ENCODE measurements around the gene HRG.
"Not testable (repeated sequence)": the region's sequence is repeated elsewhere in the genome, so short reads cannot be mapped to it uniquely, and the experiment has no call there.

The HRG gene

GRCh38 chr3:186651678-186652215 is 14.1 kb upstream of the HRG start:
- H3K36me3 Mint-ChIP-seq, result no peaks in the 10 kb centered on the region
- H3K4me1 Mint-ChIP-seq, result no peaks in the 10 kb centered on the region
- no peak overlapping the region for H3K27ac Mint-ChIP-seq
- no peaks in the 10 kb centered on the region for H3K27me3 Mint-ChIP-seq
- no peak overlapping the region for H3K4me3 Mint-ChIP-seq
- no peaks in the 10 kb centered on the region for H3K9me3 Mint-ChIP-seq

GRCh38 chr3:186653080-186653707 is 12.6 kb upstream of the HRG start:
- Mint-ChIP-seq H3K9me3 (no peaks in the 10 kb centered on the region), H3K27ac (no peak overlapping the region), H3K36me3 (no peaks in the 10 kb centered on the region), H3K4me3 (no peak overlapping the region), H3K27me3 (peaks cover 2% of the 10 kb centered on the region), H3K4me1 (no peaks in the 10 kb centered on the region)

- H3K9me3 Mint-ChIP-seq, result no peaks in the 10 kb centered on the region
Observed at GRCh38 chr3:186653984-186654383, 11.8 kb upstream of the HRG start.

GRCh38 chr3:186663361-186664118 is 2.3 kb upstream of the HRG start:
- Mint-ChIP-seq H3K4me1 (peaks cover 5% of the 10 kb centered on the region), H3K36me3 (no peaks in the 10 kb centered on the region), H3K9me3 (no peaks in the 10 kb centered on the region), H3K27me3 (peaks cover 1% of the 10 kb centered on the region), H3K4me3 (no peak overlapping the region), H3K27ac (no peak overlapping the region)

More at GRCh38 chr3:186653984-186654383, 11.8 kb upstream of the HRG start:
- H3K4me3 Mint-ChIP-seq, result no peak overlapping the region
- H3K27ac Mint-ChIP-seq, result no peak overlapping the region
- H3K36me3 Mint-ChIP-seq, result no peaks in the 10 kb centered on the region
- H3K27me3 Mint-ChIP-seq, result peaks cover 2% of the 10 kb centered on the region
- no peaks in the 10 kb centered on the region for H3K4me1 Mint-ChIP-seq

- Mint-ChIP-seq H3K27me3 (peaks cover 1% of the 10 kb centered on the region), H3K36me3 (no peaks in the 10 kb centered on the region), H3K9me3 (no peaks in the 10 kb centered on the region), H3K4me1 (peaks cover 6% of the 10 kb centered on the region), H3K4me3 (no peak overlapping the region), H3K27ac (no peak overlapping the region)
Observed at GRCh38 chr3:186664119-186664495, 1.7 kb upstream of the HRG start.

- no peaks in the 10 kb centered on the region for H3K36me3 Mint-ChIP-seq
Observed at GRCh38 chr3:186664506-186664905, 1.3 kb upstream of the HRG start.

GRCh38 chr3:186668426-186668825 is 2.6 kb downstream of the HRG start:
- no peaks in the 10 kb centered on the region for H3K9me3 Mint-ChIP-seq
- peaks cover 17% of the 10 kb centered on the region for H3K4me1 Mint-ChIP-seq
- H3K27ac Mint-ChIP-seq, result no peak overlapping the region
- H3K36me3 Mint-ChIP-seq, result no peaks in the 10 kb centered on the region
- H3K4me3 Mint-ChIP-seq, result no peak overlapping the region
- H3K27me3 Mint-ChIP-seq, result peaks cover 4% of the 10 kb centered on the region

More at GRCh38 chr3:186664506-186664905, 1.3 kb upstream of the HRG start:
- Mint-ChIP-seq H3K4me1 (peaks cover 10% of the 10 kb centered on the region), H3K4me3 (no peak overlapping the region), H3K27me3 (peaks cover 1% of the 10 kb centered on the region), H3K27ac (no peak overlapping the region), H3K9me3 (no peaks in the 10 kb centered on the region)

GRCh38 chr3:186669378-186670084 is 3.7 kb downstream of the HRG start:
- H3K27ac Mint-ChIP-seq, result peak overlapping the region; percentile 73
- H3K36me3 Mint-ChIP-seq, result no peaks in the 10 kb centered on the region
- peaks cover 7% of the 10 kb centered on the region for H3K27me3 Mint-ChIP-seq
- H3K9me3 Mint-ChIP-seq, result no peaks in the 10 kb centered on the region
- H3K4me1 Mint-ChIP-seq, result peaks cover 17% of the 10 kb centered on the region
- no peak overlapping the region for H3K4me3 Mint-ChIP-seq

- Mint-ChIP-seq H3K4me3 (no peak overlapping the region), H3K36me3 (no peaks in the 10 kb centered on the region)
Observed at GRCh38 chr3:186670155-186670554, 4.3 kb downstream of the HRG start.

GRCh38 chr3:186671051-186671450 is 5.2 kb downstream of the HRG start:
- Mint-ChIP-seq H3K4me1 (peaks cover 17% of the 10 kb centered on the region), H3K4me3 (no peak overlapping the region), H3K27ac (no peak overlapping the region), H3K36me3 (no peaks in the 10 kb centered on the region), H3K27me3 (peaks cover 9% of the 10 kb centered on the region), H3K9me3 (no peaks in the 10 kb centered on the region)

More at GRCh38 chr3:186670155-186670554, 4.3 kb downstream of the HRG start:
- Mint-ChIP-seq H3K27me3 (peaks cover 8% of the 10 kb centered on the region), H3K4me1 (peaks cover 17% of the 10 kb centered on the region), H3K9me3 (no peaks in the 10 kb centered on the region), H3K27ac (no peak overlapping the region)

- Mint-ChIP-seq H3K4me3 (no peak overlapping the region), H3K27me3 (peaks cover 39% of the 10 kb centered on the region), H3K27ac (no peak overlapping the region), H3K4me1 (no peaks in the 10 kb centered on the region), H3K36me3 (no peaks in the 10 kb centered on the region), H3K9me3 (peaks cover 8% of the 10 kb centered on the region)
Observed at GRCh38 chr3:186678604-186679003, 12.8 kb downstream of the HRG start.

GRCh38 chr3:186679151-186679550 is 13.3 kb downstream of the HRG start:
- no peak overlapping the region for H3K27ac Mint-ChIP-seq
- H3K4me3 Mint-ChIP-seq, result no peak overlapping the region
- no peaks in the 10 kb centered on the region for H3K36me3 Mint-ChIP-seq
- peaks cover 36% of the 10 kb centered on the region for H3K27me3 Mint-ChIP-seq
- peaks cover 8% of the 10 kb centered on the region for H3K9me3 Mint-ChIP-seq
- no peaks in the 10 kb centered on the region for H3K4me1 Mint-ChIP-seq

- peaks cover 4% of the 10 kb centered on the region for H3K36me3 Mint-ChIP-seq
- no peaks in the 10 kb centered on the region for H3K4me1 Mint-ChIP-seq
- peaks cover 19% of the 10 kb centered on the region for H3K9me3 Mint-ChIP-seq
- no peak overlapping the region for H3K27ac Mint-ChIP-seq
- H3K4me3 Mint-ChIP-seq, result no peak overlapping the region
- peaks cover 39% of the 10 kb centered on the region for H3K27me3 Mint-ChIP-seq
Observed at GRCh38 chr3:186680869-186681268, 15.1 kb downstream of the HRG start.

GRCh38 chr3:186682812-186683211 is 17.0 kb downstream of the HRG start:
- H3K9me3 Mint-ChIP-seq, result peaks cover 23% of the 10 kb centered on the region
- H3K27me3 Mint-ChIP-seq, result peaks cover 28% of the 10 kb centered on the region
- no peaks in the 10 kb centered on the region for H3K4me1 Mint-ChIP-seq
- H3K4me3 Mint-ChIP-seq, result no peak overlapping the region
- H3K27ac Mint-ChIP-seq, result no peak overlapping the region
- peaks cover 4% of the 10 kb centered on the region for H3K36me3 Mint-ChIP-seq

- Mint-ChIP-seq H3K27me3 (peaks cover 24% of the 10 kb centered on the region), H3K27ac (no peak overlapping the region)
Observed at GRCh38 chr3:186683979-186684378, 18.2 kb downstream of the HRG start.

GRCh38 chr3:186686475-186686874 is 20.7 kb downstream of the HRG start:
- H3K27ac Mint-ChIP-seq, result not testable (repeated sequence)

More at GRCh38 chr3:186683979-186684378, 18.2 kb downstream of the HRG start:
- Mint-ChIP-seq H3K9me3 (peaks cover 23% of the 10 kb centered on the region), H3K36me3 (peaks cover 4% of the 10 kb centered on the region), H3K4me3 (no peak overlapping the region), H3K4me1 (no peaks in the 10 kb centered on the region)

More at GRCh38 chr3:186686475-186686874, 20.7 kb downstream of the HRG start:
- peaks cover 23% of the 10 kb centered on the region for H3K9me3 Mint-ChIP-seq
- H3K36me3 Mint-ChIP-seq, H3K4me3 Mint-ChIP-seq, H3K4me1 Mint-ChIP-seq: not testable (repeated sequence)
- H3K27me3 Mint-ChIP-seq, result peaks cover 16% of the 10 kb centered on the region
